ENCODE measurements around the gene GPATCH1.

GRCh38 chr19:33139165-33139564 is 58.2 kb downstream of the GPATCH1 start:
- no peak for TF ChIP-seq EZH2 (IDR thresholded peaks at IDR 0.05; ENCODE audit: borderline replicate concordance, low read depth, low read length, severe bottlenecking)
- TF ChIP-seq CTCF (IDR thresholded peaks at IDR 0.05; ENCODE audit: borderline replicate concordance, extremely low read depth, low read length, poor library complexity, severe bottlenecking), result no peak
